Fibroblast of skin of right quadriceps (primary cell): ENCODE results near the gene MED12L.
"Not testable (repeated sequence)": the region's sequence is repeated elsewhere in the genome, so short reads cannot be mapped to it uniquely, and the experiment has no call there.

Experiments
- DNase-seq: peaks from one replicate; pipeline ENCODE4 v3.0.0-alpha.2; 2013

Gene MED12L

DNA sequence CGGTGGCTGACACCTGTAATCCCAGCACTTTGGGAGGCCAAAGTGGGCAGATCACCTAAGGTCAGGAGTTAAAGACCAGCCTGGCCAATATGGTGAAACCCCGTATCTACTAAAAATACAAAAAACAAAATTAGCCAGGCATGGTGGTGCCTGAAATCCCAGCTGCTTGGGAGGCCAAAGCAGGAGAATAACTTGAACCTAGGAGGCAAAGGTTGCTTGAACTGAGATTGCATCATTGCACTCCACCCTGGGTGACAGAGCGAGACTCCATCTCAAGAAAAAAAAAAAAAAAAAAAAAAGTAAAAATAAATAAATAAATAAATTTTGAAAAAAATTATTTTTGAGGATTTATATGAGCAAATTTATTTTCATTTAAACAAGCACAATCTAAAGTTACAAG is 306.7 kb downstream of the MED12L start:
- not testable (repeated sequence) for DNase-seq

DNA sequence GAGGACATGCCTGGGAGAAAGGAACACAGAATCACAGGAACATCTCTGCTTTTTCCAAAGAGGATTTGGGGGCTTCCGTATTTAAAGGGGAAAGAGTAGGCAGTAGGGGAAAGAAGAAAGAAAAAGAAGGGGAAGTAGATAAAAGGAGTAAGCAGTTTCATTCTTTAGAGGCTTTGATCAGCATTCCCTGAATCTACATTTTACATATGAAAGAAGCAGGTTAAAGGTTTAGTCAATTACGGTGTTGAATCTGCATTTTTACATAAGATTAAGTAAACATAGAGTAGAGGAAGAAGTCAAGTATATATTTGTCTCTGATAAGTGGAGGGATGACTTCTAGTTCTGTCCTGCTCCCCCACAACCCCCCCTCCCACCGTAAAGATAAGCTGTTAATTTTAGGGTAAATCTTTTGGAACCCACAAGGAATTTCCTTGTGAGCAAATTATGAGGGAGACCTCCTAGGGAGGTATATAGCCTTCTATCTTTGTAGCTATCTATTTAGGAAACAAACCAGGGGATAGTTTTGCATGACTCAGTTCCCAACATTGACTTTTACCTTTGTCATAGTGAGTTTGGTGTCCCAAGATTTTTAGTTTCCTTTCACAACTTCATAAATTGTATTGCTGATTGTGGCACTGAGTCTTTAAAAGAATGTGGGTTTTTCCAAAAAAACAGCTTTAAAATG is 307.8 kb downstream of the MED12L start:
- peak; percentile 73 for DNase-seq

DNA sequence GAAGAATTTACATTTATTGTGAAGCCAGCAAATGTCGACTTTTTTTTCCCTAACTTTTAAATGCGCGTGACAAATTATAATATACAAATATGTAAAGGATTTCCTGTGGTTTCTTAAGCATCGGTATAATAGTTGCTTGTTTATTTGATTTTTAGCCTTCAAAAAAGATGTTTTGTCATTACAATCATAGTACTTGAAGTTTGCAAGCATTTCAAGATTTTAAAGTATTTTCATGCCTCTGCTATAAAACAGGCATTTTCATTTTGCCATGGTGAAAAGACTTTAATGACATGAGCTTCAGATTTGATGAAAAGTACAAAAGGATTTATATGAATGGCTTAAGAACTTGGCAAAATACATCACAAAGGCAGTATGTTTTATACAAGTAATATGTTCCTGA is 308.5 kb downstream of the MED12L start:
- peak; percentile 77 for DNase-seq

DNA sequence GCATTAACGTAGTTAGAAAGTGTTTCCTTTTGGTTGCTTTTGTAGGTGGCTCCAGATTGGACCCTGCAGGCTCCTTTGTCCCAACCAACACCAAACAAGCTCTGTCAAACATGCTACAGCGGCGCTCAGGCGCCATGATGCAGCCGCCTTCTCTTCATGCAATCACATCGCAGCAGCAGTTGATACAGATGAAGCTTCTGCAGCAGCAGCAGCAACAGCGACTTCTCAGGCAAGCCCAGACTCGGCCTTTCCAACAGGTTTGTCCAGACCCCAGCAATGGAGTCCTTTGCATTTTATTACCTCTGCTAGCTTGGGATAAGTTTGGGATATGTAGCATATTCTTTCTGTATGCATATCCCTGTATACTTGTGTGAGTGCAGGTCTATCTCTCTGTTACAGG is 309.1 kb downstream of the MED12L start:
- no peak for DNase-seq

DNA sequence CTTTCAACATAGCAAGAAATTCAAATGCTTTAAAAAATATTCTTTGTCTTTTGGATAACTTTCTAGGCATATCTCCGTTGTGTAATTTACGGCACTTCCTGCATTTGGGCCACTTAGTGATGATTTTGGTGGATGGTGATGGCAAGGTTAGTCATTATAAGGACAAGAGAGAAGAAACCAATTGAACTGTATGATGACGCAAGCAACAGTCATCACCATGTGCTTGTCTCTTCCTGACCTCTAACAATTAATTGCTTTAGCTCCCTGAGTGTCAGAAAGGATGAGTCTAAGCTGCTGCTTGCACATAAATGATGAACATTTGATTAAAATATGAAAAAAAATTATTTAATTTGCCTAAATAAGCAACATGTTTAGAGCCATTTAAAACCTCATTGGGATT is 310.3 kb downstream of the MED12L start:
- peak; percentile 84 for DNase-seq

DNA sequence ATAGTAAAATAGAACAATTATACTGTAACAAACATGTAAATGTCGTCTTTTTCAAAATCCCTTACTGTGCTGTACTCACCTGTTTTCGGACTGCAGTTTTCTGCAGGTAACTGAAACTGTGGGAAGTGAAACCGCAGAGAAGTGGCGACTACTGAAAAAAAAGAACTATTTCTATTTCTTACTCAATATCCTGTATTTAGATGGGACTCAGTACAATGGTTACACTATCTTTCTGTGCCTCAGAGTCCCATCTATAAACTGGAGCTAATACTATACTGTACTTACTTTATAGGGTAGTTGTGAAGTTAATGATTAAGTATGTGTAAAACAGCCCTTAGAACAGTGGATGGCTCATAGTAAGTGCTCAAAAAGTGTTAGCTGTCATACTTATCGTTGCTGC is 313.4 kb downstream of the MED12L start:
- no peak for DNase-seq

DNA sequence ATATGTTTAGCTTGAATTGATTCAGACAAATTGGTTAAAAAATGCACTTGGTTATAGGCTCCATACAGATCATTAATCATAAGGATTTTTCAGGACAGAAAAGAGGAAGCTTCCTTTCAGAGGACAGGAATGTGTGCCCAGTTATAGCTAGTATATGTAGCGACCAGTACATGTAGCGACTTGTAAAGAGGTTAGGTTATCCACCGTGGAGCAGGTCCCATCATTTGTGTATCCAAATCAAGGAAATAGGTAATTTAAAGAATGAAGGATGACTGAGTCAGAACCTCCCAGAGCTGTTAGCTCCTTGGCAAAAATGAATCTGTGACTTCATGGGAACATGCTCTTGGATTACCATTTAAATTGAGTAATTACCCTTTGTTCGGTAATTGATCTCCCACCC is 314.9 kb downstream of the MED12L start:
- no peak for DNase-seq

DNA sequence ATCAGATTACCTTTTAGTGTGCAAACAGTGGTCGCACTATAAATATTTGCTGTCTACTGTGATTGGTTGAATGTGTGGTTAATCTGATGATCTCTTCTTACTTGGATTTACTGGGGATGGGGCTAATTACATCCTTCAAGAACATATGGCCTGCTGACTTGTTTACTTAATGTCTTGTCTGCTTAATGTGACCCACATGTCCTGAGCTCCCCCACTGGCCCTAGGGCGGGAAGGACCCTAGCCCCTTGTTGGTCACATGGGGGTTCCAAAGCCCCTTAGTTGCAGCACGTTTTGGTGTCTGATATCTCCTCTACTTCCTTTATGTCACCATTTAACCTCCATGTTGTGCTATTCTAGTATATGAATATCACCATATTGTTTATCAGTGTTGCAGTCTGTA is 316.9 kb downstream of the MED12L start:
- DNase-seq: no peak

DNA sequence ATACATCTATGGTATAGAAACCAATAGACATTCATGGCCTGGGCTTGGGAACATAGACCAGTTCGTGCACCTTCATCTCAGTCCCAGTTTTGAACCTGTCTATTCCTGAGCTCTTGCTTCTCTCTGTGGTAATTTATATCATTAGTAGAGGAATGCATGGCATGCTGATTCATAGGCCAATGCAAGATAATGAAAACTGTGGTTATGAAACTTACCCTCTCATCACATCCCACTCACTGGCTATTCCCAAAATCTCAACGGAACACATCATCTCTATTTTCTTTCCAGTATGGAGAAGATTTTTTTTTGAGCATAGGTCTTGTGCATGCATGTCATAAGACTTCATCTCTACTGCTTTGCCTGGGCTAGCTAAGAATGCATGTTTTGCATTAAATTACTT is 317.8 kb downstream of the MED12L start:
- DNase-seq: peak; percentile 88

DNA sequence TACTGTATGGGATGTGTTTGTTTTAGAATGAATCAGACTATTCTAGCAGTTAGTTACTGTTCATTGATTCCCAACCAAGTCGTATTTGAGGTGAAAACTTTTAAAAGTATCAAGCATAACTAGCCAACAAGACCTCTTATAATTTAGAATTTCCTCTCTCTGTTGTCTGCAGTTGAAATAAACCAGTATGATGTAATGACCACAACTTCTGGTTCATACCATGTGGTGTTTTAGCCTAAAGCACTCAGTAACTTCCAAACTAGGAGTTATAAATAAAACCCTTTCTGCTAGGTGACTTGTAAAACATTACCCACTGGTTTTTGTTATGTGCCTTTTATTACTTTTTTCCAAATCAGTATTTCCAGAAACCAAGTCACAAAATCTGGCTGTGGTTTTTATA is 318.9 kb downstream of the MED12L start:
- DNase-seq: peak; percentile 80

DNA sequence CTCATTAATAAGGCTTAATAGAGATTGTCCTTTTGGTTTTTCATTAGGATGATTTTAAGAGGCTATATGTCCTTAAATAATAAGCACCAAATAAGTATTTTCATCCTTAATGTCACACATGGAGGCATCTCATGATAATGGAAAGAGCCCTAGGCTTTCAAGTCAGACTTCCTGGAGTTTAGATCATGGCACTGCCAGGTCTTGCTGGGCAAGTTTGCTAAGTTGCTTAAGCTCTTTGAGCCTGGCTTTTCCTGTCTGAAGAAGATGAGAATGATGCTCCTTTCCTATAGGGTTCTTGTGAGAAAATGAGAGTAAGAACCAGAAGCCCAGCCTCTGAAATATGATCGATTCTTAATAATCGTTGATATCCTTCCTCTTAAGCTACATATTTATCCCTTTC is 322.5 kb downstream of the MED12L start:
- no peak for DNase-seq

DNA sequence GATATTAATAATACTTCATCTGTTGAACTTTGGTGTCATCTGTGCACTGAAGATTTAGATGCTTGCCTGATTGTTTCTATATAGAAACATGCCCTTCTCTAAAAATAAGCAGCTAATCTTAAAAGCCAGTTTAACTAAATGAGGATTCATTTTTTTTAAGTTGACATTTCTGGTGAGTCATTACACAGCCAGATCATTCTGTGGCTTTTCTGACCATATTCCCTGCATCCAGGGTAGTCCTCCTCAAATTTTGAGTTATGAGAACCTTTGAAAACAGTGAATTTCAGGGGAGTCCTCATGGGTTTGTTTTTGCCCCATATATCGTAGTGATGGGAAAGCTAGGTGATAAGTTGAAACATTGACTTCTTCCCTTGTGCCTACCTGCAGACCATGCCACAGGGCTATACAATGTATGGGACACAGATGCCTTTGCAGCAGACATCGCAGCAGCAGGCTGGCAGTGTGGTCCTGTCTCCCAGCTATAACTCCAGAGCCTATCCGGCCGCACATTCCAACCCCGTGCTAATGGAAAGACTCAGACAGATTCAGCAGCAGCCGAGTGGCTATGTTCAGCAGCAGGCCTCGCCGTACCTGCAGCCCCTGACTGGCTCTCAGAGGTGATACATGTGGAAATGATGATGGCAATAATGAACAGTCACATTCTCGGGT is 325.6 kb downstream of the MED12L start:
- DNase-seq: peak; percentile 68

DNA sequence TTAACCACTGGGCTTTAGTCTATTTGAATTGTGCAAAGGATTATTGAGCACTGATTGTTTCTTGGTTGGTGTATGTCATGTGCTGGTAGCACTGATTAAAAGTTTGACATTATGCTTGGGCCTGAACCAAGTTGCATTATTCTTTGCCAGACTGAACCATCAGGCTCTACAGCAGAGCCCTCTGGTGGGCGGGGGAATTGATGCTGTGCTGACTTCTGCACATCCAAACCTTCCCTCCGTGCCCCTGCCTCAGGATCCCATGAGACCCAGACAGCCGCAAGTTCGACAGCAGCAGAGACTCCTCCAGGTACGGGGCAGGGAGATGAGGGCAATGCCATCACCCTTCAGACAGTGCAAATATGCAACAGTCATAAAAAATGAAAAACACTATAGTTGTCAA is 327.5 kb downstream of the MED12L start:
- no peak for DNase-seq

DNA sequence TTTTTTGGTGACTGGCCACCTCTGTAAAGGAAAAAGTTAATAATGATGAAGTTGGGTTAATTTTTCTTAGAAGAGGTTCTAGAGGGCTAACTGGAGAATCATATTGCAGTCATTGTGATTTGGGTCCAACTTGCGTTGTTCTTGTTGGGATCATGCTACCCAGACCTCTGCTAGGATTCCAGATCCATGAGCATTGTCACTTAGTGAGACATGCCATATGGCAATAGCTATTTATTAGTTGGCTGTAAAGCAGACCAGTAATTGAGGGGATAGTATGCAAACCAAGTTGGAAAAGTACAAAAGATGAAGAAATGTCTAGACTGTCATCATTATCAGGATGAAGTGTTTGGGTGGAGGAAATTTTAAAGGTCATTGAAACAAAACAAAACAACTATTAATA is 329.8 kb downstream of the MED12L start:
- no peak for DNase-seq

DNA sequence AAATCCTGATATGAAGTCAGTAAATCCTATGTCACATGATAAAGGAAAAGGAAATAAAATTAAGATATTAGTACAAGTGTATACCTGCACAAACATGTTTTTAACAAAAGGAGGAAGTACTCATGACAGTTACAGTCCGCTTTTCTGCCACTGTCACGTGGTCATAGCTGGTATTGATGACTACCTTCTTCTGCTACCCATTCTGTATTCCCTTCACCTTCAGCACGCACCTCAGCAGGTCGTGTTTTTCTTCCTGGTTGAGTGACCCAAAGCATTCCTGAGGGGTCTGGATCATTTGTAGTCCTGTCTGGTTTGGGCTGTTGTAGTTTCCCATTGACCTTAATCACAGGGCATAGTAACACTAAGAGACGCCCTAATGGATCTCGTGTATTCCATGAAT is 334.3 kb downstream of the MED12L start:
- no peak for DNase-seq

DNA sequence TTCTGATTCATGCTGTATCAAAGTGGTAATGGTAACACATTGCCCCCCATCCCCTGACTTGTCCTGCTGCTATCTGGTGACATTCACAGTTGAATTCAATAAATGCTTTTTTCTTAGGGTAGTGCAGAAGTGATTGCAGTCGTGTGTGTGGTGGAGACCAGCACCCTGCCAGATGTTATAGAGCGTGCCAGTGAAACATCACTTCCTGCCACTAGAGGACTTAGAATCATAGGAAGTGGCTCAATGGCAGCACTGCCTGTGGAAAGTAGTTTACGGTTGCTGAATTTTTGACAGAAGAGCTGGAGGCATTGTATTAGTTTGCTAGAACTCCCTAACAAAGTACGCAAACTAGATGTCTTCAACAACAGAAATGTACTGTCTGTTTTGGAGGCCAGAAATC is 336.5 kb downstream of the MED12L start:
- no peak for DNase-seq

DNA sequence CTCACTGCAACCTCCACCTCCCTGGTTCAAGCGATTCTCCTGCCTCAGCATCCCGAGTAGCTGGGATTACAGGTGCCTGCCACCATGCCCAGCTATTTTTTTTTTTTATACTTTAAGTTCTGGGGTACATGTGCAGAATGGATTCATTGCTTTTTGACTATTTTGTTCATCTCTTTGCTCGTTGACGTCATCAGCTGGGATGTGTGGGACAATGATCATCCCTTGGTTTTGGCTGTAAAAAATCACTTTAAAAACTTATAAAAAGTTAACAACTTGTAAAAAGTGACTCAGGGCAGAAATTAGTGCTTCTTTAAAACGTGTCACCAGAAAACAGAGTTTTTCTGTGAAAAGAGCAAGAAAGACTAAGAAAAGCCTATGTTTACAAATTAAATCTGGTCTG is 337.6 kb downstream of the MED12L start:
- no peak for DNase-seq

DNA sequence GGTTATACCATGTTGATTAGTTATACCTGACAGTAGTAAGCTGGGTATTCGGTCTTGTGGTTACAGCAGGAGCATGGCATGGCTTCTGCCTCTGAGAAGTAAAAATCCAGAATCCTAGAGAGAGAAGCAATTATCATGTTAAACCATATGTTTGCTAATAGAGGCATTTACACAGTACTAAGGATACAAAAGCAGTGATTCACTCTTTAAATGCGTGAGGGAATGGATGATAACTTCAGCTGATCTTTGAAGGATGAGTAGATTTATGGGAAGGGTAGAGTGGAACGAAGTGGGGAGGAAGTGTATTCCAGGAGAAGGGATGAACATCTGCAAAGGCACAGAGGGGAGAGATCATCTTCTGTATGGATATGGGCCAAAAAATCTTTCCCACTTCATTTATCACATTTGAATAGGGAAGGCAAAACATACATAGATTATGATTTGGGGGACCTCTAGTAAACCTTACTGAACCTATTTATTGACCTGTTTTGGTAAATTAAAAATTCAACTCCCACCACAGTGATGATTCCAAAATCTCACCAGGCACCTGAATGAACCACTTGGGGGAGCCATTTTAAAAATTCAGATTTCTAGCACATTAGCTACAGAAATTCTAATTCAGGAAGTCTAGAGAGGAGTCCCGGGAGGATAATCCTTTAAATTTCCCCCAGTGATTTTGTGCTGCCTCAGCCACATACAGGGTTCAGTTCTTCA is 340.3 kb downstream of the MED12L start:
- DNase-seq: peak; percentile 78

DNA sequence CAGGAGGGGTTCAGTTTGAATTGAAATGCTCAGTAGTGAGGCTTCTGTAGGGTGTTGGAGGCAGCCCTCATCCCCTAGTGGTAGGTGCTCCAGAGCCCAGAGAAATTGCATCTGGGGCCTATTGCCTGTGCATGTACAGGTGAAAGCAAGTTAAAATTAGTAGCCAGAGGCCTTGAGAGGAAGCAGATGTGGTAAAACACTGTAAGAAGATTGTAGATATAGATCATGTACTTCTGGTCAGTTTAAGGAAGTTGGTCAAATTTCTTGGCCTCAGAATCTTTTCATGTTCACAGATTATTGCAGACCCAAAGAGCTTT is 340.8 kb downstream of the MED12L start:
- DNase-seq: no peak

DNA sequence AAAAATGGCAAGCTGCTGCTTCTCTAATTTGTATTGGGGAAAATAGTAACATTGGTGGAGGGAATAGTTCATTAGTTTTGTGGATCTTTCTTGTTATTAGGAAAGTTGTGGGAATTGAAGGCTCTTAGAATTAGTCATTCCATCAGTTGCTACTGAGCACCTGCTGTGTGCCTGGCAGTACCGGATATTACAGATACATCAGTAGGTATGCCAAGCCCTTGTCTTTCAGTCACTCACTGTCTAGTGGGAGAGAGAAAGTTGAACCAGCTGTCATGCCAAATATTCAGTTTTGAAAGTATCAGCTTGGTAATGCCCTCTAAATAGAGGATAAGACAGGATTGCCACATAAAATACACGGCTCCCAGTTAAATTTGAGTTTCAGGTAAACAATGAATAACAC is 342.9 kb downstream of the MED12L start:
- DNase-seq: no peak

DNA sequence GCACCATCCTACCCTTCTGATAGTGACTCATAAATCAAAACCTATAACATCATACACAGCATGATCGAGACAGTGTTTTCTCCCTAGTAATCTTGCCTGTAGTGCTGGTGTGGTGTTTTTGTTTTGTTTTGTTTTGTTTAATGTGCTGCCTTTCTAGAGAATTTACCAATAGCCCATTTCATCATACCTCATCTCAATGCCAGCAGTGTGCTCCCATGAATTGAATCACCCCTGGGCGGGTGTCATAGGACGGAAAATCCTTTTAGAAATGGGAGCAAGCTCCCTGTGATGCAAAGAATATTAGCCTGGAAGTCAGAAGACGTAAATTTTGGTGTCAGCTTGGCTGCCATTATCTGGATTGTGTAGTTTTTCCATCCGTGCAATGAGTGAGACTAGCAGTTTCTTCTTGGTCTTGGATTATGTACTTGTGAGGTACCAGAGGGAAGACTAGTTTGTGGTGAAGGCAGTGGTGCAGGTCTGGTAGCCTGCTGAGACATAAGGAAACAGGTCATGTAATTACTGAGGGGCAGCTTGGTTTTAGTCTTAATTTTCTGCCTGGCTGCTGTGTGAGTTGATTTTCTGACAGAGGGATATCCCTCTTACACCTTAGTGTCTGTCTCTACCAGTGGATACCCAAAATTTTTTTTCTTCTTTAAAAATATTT is 345.5 kb downstream of the MED12L start:
- no peak for DNase-seq

DNA sequence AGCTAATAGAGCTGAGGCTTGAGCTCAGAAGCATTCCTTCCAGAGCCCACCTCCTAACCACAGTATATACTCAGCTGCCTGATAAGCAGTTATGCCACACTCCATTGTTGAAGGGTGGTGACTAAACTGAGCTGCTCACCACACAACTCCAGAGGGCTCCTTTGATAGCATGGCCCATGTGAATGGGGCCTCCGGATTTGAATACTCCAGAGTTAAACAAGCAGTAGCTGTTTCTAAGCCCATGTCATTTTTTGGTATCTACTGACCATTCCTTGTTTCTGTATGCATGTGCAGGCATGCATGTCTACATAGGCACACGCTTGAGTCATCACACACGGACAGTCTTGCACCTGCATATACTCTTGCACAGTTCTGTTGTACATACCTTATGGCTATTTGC is 346.5 kb downstream of the MED12L start:
- DNase-seq: peak; percentile 65

DNA sequence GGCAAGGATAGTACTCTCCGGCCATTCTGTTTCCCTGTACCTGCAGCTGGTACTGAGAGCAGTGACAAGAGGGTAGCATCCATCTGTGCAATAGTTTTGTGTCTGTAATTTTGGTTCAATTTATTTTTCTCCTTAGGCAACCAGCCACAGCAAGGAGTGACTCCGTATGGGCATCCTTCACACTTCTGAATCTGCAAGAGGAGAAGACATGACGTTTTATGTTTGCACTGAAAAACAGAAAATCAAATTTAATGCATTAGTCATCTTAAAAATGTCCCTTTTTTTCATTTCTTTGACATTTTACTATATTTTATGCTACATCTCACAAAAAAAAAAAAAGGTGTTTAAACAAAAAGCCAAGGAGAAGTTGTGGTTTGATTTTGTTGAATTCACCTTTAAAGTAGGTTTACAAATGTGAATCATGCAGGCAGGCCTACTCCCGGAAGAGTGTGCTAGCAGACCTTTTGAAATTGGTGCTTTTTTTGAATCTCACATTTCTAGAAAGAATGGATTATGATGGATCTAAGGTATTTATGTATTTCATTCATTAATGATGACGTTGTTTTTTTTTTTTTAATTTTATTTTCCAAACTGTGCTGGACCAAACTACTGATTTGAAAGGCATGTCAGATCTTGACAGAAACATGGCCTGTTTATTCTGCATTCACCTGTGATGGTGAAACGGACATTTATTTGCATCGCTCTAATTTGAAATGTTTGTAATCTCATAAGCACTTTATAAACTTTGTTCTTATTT is 347.3 kb downstream of the MED12L start:
- DNase-seq: no peak
